ENCODE data around the gene ADARB2.
"Not testable (repeated sequence)": the region's sequence is repeated elsewhere in the genome, so short reads cannot be mapped to it uniquely, and the experiment has no call there.

The ADARB2 gene

GRCh38 chr10:1544209-1544673 lies 193.1 kb downstream of the ADARB2 start:
- no peak for DNase-seq (ENCODE audit: low read depth)

DNA sequence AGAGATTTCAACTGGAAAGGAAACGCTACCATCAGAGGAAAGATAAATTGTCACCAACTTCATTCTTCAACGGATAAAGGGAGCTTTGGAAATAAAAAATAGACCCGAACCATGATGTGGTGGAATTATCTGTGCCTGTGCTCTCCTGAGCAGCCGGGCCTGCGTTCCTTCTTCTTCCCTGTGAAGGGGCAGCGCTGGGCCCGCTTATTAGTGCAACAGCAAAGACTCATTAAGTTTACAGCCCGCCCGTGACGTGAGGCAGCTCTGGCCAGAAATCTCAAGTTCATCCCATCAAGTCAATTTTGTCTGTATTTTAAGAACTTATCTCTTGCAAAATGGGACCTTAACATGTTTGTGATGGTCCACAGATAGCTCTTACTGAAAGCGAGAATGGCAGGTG lies 193.7 kb downstream of the ADARB2 start:
- no peak for DNase-seq (ENCODE audit: low read depth)

DNA sequence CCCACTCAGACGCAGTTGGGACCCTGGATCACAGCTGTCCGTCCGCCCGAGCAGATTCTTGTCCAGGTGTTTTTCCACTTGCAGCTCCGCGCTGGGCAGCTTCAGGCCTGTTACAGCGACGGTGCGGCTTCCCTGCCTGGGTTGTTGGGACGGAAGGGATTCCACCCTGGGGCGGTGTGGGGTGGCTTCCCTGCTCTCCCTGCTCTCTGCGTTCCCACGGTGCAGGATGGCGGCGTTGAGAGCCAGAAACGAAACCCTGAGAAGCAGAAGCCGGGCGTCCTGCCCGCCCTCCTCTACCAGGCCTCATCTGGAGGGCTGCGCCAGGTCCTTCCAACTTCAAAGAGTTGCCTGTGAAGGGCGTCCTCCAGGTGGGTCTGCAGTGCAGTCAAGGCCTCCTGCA lies 194.4 kb downstream of the ADARB2 start:
- no peak for DNase-seq (ENCODE audit: low read depth)

DNA sequence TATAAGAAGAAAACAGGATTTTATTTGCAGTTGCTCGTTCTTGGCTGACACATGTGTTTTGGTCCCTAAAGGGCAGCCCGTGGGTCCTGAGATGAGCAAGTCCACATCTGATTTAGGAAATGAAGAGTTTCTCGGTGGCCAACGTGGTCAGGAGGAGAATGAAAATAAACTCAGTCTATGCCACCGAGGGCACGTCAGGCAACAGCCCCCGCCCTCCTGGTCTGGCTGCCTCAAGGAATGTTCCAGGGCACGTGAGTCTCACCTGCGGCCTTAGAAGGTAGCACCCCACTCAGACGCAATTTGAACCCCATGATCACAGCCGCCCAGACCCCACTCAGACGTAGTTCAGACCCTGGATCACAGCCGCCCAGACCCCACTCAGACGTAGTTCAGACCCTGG lies 197.2 kb downstream of the ADARB2 start:
- no peak for DNase-seq (ENCODE audit: low read depth)

GRCh38 chr10:1539216-1539615 lies 198.1 kb downstream of the ADARB2 start:
- no peak for DNase-seq (ENCODE audit: low read depth)

- no peak for DNase-seq (ENCODE audit: low read depth)
Observed at GRCh38 chr10:1538531-1539061, 198.7 kb downstream of the ADARB2 start.

DNA sequence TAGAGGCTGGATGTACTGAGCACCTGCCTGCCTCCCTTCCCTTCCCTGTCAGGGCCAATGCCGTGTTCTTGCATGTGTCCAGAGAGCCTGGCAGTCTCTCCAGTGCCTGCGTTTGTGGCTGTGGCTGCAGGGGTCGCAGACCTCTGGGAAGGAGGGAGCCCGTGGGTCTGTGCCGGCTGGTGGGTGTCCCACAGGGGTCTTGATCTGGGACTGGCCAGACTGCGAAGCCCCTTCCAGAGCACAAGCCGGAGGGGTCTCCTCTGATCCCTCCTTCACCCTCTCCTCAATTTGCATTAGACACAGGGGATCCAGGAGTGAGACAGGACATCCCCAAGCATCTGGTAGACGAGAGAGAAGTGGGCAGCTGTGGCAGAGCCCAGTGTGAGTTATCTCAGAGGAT lies 199.2 kb downstream of the ADARB2 start:
- DNase-seq (ENCODE audit: low read depth): no peak

- not testable (repeated sequence) for DNase-seq (ENCODE audit: low read depth)
Observed at GRCh38 chr10:1537449-1537848, 199.9 kb downstream of the ADARB2 start.

GRCh38 chr10:1536341-1536740 lies 201.0 kb downstream of the ADARB2 start:
- DNase-seq (ENCODE audit: low read depth): no peak

GRCh38 chr10:1535301-1535965 lies 201.9 kb downstream of the ADARB2 start:
- no peak for DNase-seq (ENCODE audit: low read depth)

GRCh38 chr10:1534820-1535219 lies 202.5 kb downstream of the ADARB2 start:
- DNase-seq (ENCODE audit: low read depth): no peak

- no peak for DNase-seq (ENCODE audit: low read depth)
Observed at GRCh38 chr10:1532636-1533035, 204.7 kb downstream of the ADARB2 start.

DNA sequence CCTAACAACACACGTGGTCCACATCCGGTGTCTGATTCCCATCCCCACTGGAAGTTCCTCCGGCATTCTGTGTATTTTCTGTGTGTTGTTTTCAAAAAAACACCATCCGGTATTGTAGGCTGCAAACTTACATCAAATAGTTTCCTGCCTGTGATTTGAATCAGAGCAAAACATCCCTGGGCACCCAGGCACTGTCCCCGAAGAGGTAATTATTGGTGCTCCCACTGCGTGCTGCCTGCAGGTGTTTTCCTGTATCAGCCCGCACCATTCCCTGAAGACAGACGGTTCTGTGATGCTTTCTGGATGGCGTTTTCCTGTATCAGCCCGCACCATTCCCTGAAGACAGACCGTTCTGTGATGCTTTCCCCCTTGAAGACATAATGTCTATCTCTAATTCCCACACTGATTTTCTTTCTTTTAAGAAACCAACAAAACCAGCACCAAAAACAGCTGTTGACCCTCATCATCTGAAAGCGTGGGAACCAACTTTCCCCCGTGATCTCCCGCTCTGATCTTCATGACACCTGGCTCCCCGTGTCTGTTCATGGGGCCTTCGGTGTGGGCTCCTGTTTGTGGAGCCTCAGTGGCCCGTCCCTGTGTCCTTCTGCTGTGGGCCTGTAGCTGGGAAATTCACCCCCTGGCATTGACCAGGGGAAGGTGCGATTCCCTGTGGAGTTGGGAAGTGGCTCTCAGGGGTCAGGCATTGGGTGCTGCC lies 205.3 kb downstream of the ADARB2 start:
- no peak for DNase-seq (ENCODE audit: low read depth)

DNA sequence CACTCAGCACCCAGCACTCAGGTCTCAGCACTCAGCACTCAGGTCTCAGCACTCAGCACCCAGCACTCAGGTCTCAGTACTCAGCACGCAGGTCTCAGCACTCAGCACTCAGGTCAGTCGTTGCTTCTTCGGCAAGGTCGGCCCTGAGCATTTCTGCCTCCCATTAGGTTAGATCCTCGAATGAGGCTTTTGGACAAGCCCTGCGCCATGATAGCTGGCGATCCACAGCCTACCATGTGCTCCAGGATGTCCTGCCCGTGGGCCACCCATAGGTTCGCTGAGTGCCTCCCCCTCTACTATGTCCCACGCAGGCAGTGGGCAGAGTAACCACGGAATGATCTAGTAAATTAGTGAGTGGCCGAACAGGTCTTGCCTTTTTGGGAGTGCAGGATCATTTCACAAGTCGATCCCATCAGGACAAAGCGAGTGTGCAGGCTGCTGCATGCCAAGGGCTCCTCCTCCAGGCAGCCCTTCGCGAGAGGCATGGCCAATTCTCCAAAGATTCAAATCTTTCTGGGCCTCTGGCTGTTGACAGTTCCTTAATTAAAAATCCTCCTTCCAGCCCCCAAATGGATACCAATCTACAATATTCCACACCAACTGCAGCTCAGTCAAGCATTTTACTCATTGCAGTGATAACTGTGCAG lies 206.3 kb downstream of the ADARB2 start:
- no peak for DNase-seq (ENCODE audit: low read depth)

- no peak for DNase-seq (ENCODE audit: low read depth)
Observed at GRCh38 chr10:1529806-1530413, 207.4 kb downstream of the ADARB2 start.

GRCh38 chr10:1527951-1528350 lies 209.4 kb downstream of the ADARB2 start:
- DNase-seq (ENCODE audit: low read depth): no peak

GRCh38 chr10:1526436-1527055 lies 210.8 kb downstream of the ADARB2 start:
- DNase-seq (ENCODE audit: low read depth): no peak

DNA sequence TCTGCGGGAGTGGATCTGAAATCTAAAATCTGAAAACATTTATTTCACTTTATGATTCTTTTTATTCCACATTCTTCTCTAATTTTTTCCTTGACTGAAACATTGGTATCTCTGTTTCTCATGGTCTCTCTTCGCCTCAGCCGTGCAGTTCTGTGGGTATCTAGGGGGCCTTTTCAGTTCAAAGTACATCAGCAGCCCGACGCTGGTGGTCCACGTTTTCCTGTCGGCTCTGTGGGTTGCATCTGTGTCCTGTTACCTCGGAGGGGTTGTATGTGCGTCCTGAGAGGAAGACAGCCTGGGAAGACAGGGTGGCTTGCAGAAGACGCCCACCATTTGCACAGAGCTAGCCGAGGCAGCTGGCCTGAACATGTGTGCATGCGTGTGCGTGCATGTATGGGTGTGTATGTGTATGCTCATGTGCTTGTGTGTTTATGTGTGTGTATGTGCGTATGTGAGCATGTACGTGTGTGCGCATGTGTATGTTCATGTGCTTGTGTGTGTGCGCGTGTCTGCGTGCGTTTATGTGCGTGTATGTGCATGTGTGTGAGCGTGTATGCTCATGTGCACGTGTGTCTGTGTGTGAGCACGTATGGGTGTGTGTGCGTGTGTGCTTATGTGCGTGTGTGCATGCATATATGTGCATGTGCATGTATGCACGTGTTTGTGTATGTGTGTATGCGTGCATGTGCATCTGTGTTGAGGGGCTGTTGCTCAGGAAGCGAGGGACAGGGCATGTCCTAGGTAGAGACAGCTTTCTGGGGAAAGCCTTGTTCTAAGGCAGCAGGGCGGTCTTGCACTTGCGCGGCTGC lies 211.8 kb downstream of the ADARB2 start:
- no peak for DNase-seq (ENCODE audit: low read depth)

GRCh38 chr10:1524540-1524939 lies 212.8 kb downstream of the ADARB2 start:
- DNase-seq (ENCODE audit: low read depth): no peak

DNA sequence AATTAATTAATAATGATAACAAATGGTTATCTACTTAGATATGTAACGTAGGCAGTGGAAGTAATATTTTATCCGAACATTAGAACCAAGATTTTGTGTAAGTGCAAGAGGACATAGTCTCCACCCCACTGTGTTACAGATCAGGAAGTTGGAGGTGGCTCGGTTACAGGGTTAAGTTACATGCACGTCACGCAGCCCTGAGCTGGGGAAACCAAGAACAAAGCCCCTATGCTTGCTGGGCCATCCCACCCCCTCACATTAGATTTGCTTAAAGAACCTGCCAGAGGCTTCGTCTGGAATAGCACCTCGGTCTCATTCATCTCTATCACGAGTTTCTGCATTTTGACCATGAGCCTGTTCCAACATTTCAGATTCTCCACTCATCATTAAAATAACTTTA lies 214.1 kb downstream of the ADARB2 start:
- no peak for DNase-seq (ENCODE audit: low read depth)

- DNase-seq (ENCODE audit: low read depth): no peak
Observed at GRCh38 chr10:1522237-1522636, 215.1 kb downstream of the ADARB2 start.
